ENCODE results near the gene DNAJB2.

DNAJB2 gene

DNA sequence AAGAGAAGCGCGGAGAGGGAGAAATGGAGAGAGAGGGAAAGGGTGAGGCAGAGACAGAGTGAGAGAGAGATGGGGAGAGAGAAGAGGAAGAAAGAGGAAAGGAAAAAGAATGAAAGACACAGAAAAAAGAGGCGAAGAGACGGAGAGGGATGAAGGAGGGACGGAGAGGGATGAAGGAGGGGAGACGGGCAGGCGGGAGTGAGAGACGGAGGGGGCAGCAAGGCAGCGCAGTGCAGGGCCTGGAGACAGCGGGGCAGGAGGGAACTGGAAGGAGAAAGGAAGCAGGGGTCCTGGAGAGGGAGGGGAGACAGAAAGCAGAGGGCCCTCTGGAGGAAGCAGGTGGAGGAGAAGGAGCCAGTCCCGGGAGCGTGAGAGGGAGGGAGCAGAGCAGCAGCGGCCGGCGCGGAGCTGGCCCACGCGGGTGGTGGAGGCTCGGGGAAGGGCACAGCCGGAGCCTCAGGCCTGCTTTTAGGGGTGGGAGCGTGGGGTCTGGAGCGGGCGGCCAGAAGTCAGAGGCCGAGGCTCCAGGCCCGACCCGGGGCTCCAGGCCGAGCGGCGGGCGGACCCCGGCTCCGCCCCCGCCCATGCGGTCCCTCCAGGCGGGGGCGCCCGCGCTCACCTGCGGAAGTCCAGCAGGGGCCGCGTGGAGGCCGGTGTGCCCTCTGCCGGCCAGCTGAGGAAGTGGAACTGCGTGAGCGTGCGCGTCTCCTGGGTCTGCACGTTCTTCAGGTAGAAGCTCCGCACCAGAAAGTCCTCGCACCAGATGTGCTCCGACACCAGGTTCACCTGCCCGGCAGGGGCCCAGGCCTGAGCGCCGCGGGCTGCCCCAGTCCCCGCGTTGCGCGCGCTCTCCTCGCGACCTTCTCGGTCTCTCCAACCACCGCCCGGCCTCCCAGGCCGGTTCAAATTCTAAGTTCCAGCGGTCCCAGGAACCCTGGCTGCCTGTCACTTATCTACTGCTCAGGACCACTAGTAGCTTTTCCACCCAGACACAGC, 15.5 kb downstream of the DNAJB2 start:
- peak overlapping the region; percentile 96 for H3K4me2 ChIP-seq
- peaks cover 9% of the 10 kb centered on the region for H3K27me3 ChIP-seq
- H3K9me3 ChIP-seq = no peaks in the 10 kb centered on the region
- H3K36me3 ChIP-seq = no peaks in the 10 kb centered on the region
- peak overlapping the region; percentile 91 for H3K9ac ChIP-seq
- H3K4me3 ChIP-seq = peak overlapping the region; percentile 71
- peaks cover 24% of the 10 kb centered on the region for H3K4me1 ChIP-seq
- H3K27ac ChIP-seq = peak overlapping the region; percentile 90
- no peak for TF ChIP-seq Cebpa-rat (IDR thresholded peaks at IDR 0.05)
- H4K20me1 ChIP-seq = no peaks in the 10 kb centered on the region

DNA sequence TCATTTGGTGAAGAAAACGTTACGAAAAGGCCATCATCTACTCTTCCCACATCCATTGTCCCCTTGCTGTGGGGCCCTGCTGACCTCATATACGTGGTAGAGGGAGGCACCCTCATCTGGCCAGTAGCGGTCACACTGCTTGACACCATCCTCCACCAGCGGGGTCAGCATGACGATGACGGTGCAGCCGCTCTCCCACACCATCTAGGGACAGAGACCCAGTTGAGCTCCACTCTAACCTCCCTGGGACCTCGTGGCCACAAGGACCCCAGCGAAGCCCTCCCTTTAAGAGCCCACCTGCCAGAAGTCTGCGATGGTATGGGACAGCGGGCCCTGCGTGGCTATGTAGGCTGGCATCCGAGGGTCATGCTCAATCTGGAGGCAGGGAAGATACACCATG, 17.0 kb downstream of the DNAJB2 start:
- Histone ChIP-seq H3K27me3 (peaks cover 24% of the 10 kb centered on the region), H3K27ac (no peak overlapping the region), H3K4me2 (no peak overlapping the region), H3K9ac (no peak overlapping the region), H3K36me3 (no peaks in the 10 kb centered on the region), H3K4me1 (peaks cover 19% of the 10 kb centered on the region), H3K9me3 (no peaks in the 10 kb centered on the region), H3K4me3 (no peak overlapping the region), H4K20me1 (no peaks in the 10 kb centered on the region; the same call in 1 of the 2 replicates)
- no peak for TF ChIP-seq Cebpa-rat (IDR thresholded peaks at IDR 0.05)

DNA sequence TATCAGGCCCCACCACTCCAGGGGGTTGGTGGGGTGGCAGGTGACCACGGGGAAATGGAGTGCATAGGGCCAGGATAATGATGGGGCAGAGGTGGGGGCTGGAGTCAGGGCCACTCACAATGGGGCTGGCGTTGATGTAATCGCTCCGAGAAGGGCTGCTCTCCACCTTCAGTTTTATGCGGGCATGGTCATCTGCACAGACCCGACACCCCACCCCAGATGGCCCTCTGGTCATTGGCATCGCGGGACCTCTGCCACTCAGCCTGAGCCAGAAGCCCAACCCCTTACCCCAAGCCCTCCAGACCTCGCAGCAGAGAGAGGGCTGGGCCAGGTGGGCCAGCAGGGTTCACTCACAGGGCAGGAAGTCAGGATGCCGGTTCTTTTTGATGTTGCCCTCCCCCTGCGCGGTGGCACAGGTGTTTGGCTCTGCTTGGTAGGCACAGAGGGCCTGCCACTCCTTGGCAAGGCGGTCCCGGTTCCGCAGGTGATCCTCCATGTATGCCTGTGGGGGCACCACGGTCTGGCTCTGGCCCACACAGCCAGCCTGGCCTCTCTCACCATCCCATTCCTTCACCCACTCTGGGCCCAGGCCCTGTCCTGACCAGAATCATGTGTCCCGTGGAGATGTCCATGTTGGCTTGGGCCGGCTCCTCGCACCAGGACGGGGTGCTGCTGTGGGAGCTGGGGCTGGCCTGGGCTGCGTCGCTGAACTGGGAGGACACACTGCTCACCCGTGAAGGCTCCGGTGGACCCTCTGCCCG, 17.6 kb downstream of the DNAJB2 start:
- no peak for TF ChIP-seq Cebpa-rat (IDR thresholded peaks at IDR 0.05)
- Histone ChIP-seq H3K27me3 (peaks cover 31% of the 10 kb centered on the region), H3K9ac (no peak overlapping the region)

DNA sequence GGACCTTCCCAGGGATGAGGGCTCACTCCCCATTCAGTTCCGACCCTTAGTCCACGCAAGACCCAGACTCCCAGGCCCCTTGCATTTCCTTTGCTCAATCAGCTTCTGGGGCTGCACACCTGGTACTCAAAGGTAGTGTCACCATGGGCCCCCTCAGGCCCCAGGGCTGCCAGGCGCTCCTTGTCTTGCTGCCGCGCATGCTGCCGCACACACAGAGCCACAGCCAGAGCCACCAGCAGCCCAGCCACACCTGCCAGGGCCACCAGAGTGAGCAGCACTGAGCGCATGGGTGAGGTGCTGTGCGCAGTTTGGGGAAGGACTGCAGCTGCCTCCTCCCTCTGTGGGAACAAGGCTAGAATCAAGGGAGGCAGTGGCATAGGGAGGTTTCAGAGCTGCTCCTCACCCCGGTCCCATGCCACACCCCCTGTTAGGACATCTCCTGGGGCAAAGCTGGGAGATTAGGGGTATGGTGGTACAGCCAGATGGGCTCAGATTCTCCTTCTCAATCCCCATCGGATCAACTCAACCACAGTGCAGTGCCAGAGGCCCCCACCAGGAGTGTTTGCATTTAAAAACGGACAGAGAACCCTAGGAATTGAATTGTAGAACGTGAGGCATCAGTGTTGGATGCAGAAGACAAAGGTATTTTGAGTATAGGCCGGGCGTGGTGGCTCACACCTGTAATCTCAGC, 18.7 kb downstream of the DNAJB2 start:
- peaks cover 42% of the 10 kb centered on the region for H3K27me3 ChIP-seq
- H4K20me1 ChIP-seq = no peaks in the 10 kb centered on the region; the same call in 1 of the 2 replicates
- no peak overlapping the region for H3K4me2 ChIP-seq
- H3K9me3 ChIP-seq = no peaks in the 10 kb centered on the region
- no peak overlapping the region for H3K27ac ChIP-seq
- no peak for TF ChIP-seq Cebpa-rat (IDR thresholded peaks at IDR 0.05)
- no peak overlapping the region for H3K4me3 ChIP-seq
- no peaks in the 10 kb centered on the region for H3K36me3 ChIP-seq
- H3K9ac ChIP-seq = no peak overlapping the region
- H3K4me1 ChIP-seq = peaks cover 19% of the 10 kb centered on the region

More for the DNA sequence above, 17.6 kb downstream of the DNAJB2 start:
- Histone ChIP-seq H3K4me1 (peaks cover 19% of the 10 kb centered on the region), H3K4me2 (no peak overlapping the region), H4K20me1 (no peaks in the 10 kb centered on the region; the same call in 1 of the 2 replicates), H3K4me3 (no peak overlapping the region), H3K27ac (no peak overlapping the region), H3K9me3 (no peaks in the 10 kb centered on the region), H3K36me3 (no peaks in the 10 kb centered on the region)

DNA sequence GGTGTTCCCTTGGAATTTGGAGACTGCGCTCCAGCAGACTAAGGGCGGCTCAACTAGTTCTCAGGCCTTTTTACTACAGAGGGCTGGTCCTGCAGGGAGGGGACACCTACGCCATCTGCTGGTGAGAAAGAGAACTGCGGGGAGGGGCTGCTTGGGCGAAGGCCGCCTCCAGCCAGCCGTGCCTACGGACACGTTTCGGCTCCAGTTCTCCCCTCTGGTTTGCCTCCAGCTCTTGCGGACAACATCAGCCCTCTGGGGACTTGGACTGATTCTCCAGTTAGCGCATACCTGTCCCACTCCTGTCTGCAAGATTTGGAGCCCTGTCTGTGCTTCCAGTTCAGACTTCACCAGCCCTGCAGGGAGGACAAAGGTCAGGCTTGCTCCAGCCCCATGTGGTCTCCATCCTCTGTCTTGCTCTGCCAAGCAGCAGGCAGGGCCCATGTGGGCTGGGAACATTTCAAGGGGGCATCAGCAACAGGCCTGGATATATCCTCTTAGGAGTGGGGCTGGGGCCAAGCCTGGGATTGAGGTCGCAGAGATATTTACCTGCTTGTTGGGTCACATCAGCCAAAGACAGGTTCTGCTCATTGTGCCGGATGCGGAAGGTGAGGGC, 19.7 kb downstream of the DNAJB2 start:
- Histone ChIP-seq H3K4me2 (peak overlapping the region; percentile 56), H3K9ac (peak overlapping the region; percentile 6; the same call in 1 of the 2 replicates), H4K20me1 (no peaks in the 10 kb centered on the region; the same call in 1 of the 2 replicates)

DNA sequence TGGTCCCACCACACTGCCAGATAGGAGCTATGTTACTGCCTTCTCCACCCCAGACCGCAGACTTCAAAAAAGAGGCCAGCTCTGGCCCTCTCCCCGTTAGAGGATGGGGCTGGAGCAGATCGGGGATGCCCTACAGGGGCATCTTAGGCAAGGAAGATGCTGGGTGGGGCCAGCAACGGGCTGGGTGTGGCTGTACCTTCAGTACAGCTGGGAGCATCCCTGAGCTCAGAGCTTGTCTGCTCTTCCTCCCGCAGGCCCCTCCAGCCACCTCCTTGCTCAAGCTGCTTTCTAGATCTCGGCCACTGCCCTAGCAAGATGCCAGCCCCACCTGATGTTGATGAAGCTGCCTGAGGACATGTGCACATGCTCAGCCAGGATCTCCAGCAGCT, 20.2 kb downstream of the DNAJB2 start:
- Histone ChIP-seq H3K27me3 (peaks cover 56% of the 10 kb centered on the region), H3K36me3 (no peaks in the 10 kb centered on the region), H3K27ac (no peak overlapping the region), H4K20me1 (no peaks in the 10 kb centered on the region; the same call in 1 of the 2 replicates), H3K4me3 (no peak overlapping the region), H3K9me3 (no peaks in the 10 kb centered on the region), H3K9ac (peak overlapping the region; percentile 6; the same call in 1 of the 2 replicates), H3K4me2 (peak overlapping the region; percentile 56), H3K4me1 (peaks cover 11% of the 10 kb centered on the region)
- no peak for TF ChIP-seq Cebpa-rat (IDR thresholded peaks at IDR 0.05)

More for the DNA sequence above, 19.7 kb downstream of the DNAJB2 start:
- Histone ChIP-seq H3K4me3 (no peak overlapping the region), H3K27ac (no peak overlapping the region), H3K36me3 (no peaks in the 10 kb centered on the region), H3K9me3 (no peaks in the 10 kb centered on the region), H3K4me1 (peaks cover 16% of the 10 kb centered on the region), H3K27me3 (peaks cover 51% of the 10 kb centered on the region)
- TF ChIP-seq Cebpa-rat (IDR thresholded peaks at IDR 0.05) = no peak

DNA sequence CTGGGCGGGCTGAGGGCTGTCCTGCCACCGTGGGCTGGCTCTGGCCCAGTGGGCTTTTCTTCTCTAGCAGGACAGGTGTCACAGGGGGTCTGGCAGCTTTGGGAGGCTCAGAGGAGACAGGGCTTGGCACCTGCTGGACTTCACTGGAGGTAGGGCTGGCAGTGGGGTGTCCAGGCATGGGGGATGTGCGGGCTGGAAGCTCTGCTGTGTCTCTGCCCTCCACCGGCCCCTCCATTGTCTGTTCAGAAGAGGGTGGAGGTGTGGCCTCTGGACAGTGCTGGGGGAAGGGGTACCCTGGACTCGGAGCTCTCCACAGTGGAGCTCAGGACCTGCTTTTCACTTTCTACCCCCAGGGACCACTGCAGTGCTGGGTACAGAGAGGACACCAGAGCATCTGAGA, 20.9 kb downstream of the DNAJB2 start:
- Histone ChIP-seq H3K36me3 (no peaks in the 10 kb centered on the region), H3K9me3 (no peaks in the 10 kb centered on the region), H3K27ac (no peak overlapping the region), H3K4me1 (peaks cover 8% of the 10 kb centered on the region), H3K9ac (no peak overlapping the region), H3K4me3 (no peak overlapping the region), H4K20me1 (no peaks in the 10 kb centered on the region; the same call in 1 of the 2 replicates), H3K27me3 (peaks cover 60% of the 10 kb centered on the region), H3K4me2 (no peak overlapping the region)
- no peak for TF ChIP-seq Cebpa-rat (IDR thresholded peaks at IDR 0.05)

DNA sequence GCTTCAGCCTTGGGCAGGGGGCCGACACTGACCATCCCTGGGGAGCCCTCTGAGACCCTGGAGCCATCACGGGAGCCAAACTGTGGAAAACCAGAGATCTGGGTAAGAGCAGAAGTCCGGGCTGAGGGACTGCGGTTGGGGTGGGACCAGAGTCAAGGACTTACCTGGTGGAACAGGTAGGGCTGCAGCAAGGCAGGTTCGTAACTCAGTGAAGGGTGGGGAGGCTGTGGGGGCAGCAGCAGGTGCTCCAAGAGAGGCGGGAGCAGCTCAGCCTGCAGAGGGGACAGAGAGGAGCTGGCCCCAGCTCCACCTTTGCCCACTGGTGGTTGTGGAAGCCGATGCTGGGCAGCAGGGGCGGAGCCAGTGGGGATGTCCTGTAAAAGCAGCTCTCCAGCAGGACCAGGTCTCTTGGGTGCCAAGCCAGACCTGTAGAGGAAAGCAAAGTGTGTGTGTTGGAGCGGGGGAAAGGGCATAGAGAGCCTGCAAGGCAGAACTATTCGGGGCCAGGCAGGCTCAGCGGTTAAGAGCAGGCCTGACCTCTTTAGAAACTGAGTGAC, 23.3 kb downstream of the DNAJB2 start:
- Histone ChIP-seq H3K9me3 (no peaks in the 10 kb centered on the region), H3K27me3 (peaks cover 66% of the 10 kb centered on the region), H3K4me3 (no peak overlapping the region), H3K4me2 (no peak overlapping the region), H4K20me1 (peaks cover 6% of the 10 kb centered on the region; the same call in 1 of the 2 replicates), H3K36me3 (no peaks in the 10 kb centered on the region), H3K9ac (no peak overlapping the region), H3K27ac (no peak overlapping the region), H3K4me1 (peaks cover 5% of the 10 kb centered on the region; the same call in 1 of the 2 replicates)
- no peak for TF ChIP-seq Cebpa-rat (IDR thresholded peaks at IDR 0.05)
